HG03354 (cell line): Measurements from ENCODE around the gene RIPK3.

Source experiments
- ATAC-seq: cut with Tn5 transposase; IDR thresholded peaks from one replicate; pipeline ENCODE4 v1.9.1; 2021; ENCODE audit warnings: mild to moderate bottlenecking; ENCODE audit not compliant: unreplicated experiment, poor library complexity, severe bottlenecking

RIPK3 gene

GRCh38 chr14:24309538-24310264 lies 30.1 kb downstream of the RIPK3 start, which contains the start of gene LTB4R2:
LTB4R2 (plus strand) TSS chr14:24310140; CDS start chr14:24310665, 525 bp downstream.
- no peak for ATAC-seq

DNA sequence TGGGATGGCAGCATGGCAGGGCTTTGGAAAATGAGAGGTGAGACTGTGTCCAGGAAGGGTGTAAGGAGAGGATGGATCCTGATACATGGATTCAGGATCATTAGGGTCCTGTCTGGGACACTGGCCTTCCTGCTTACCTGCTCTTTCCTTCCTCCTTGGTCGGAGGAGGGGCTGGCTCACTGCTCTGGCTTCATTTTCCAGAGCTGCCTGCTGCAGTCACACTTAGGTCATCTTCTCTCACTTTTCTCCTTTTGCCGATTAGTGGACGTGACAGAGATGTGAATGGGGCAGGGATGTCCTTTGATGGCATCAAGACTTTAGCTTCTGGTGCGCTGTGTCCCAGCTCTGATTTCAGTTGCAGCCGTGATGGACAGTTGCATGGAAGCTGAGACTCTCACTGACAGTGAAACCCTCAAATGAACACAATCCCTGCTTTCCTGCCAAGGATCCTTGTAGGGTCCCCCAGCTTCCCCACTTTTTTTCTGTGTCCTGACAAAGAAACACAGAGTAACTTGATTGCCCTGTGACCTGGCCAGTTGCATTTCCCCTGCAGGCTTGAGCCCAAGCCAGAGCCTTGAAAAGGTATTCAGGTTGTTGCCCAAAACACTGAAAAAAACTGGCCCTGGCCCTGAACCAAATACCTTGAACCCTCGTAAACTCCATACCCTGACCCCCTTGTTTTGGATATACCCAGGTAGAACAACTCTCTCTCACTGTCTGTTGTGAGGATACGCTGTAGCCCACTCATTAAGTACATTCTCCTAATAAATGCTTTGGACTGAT lies 31.3 kb downstream of the RIPK3 start:
- no peak for ATAC-seq

GRCh38 chr14:24307575-24308341 lies 32.0 kb downstream of the RIPK3 start, which contains the start of gene CIDEB:
CIDEB (minus strand) TSS chr14:24307977; CDS start chr14:24307858, 119 bp downstream.
- ATAC-seq = peak; percentile 23

- no peak for ATAC-seq
Observed at GRCh38 chr14:24307156-24307574, 32.6 kb downstream of the RIPK3 start.

GRCh38 chr14:24304019-24304387 lies 35.8 kb downstream of the RIPK3 start:
- ATAC-seq = no peak

- ATAC-seq = no peak
Observed at GRCh38 chr14:24300326-24300980, 39.3 kb downstream of the RIPK3 start.

DNA sequence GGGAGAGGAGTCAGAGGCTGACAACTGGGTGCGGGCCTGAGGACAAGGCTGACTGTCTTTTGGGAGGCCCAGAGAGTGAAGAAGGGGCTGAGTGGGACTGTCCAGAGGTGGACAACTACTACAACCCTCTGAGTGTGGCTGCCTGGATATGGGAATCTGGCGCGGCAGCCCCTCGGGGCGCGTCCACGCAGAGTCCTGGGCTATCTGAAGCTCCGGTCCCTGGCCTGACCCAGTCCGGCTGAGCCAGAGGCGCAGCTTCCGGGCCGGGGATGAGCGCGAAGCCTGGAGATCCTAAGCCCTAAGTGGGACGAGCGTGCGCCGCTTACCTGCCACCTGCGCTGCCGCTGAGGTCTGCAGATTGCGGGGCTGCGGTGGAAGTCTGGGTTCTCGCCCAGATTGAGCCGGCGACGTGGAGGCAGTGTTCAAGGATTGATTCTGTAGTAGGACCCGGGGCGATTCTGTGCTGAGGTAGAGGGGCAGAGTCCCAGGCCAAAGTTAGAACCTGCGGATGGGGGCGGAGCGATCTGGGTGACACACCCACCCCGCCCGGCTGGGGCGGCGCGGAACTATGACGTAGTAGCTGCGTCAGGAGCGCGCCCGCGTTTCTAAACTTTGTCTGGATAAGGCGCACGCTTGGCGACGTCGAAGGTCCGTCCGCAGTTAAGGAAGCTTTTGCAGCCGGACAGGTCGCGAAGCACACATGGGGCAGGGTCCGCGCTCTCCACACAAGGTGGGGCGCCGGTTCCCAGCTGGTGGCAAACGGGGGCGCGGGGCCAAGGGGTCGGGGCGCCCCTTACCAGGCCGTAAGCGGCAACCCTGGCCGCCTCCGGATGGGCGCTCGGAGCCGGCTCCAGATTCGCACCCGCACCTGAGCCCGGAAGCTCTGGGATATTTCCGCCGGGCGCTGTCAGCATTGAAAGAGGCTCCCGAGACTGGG lies 40.3 kb downstream of the RIPK3 start, which contains the start of the genes DHRS1 and NOP9:
Gene DHRS1 (minus strand): TSS at position 526 of the 937 bp plus-strand sequence. CDS start 674 bp downstream, outside the sequence.
Gene NOP9 (plus strand): TSS at position 596 of the 937 bp plus-strand sequence. CDS start 105 bp downstream, at position 701.
- ATAC-seq = peak; percentile 75

GRCh38 chr14:24298892-24299254 lies 40.9 kb downstream of the RIPK3 start:
- ATAC-seq = peak; percentile 12

DNA sequence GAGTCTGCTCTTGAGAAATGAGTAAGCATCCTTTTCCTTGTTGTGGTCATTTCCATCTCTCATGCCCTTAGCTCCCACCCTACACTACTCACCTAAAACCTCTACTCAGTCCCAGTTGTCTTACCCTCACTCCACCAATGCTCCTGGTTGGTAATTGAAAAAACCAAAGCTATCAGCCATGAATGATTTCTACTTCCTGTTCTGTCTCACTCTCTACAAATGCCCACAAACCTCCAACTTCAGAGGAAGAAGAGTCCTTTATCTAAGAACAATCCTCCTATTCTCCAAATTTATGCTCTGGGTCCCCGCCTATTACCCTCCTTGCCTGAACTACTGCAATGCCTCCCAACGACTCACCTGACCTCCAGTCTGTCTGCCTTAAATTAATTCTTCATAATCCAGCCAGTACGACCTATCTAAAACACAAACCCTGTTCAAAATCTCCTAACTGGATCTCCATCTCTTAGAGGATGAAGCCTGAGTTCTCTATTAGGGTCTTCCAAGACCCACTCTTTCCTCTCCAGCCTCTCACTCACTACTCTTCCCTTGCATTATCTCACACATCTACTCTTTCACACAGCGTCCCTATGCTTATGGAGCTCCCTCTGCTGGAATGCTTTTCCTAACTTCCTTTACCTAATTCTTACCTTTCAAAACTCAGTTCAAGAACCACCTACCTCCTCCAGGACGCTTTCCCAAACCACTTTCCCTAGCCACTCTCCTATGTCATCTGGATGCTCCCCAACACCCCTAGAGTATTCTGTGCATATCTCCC lies 42.4 kb downstream of the RIPK3 start:
- peak; percentile 27 for ATAC-seq

DNA sequence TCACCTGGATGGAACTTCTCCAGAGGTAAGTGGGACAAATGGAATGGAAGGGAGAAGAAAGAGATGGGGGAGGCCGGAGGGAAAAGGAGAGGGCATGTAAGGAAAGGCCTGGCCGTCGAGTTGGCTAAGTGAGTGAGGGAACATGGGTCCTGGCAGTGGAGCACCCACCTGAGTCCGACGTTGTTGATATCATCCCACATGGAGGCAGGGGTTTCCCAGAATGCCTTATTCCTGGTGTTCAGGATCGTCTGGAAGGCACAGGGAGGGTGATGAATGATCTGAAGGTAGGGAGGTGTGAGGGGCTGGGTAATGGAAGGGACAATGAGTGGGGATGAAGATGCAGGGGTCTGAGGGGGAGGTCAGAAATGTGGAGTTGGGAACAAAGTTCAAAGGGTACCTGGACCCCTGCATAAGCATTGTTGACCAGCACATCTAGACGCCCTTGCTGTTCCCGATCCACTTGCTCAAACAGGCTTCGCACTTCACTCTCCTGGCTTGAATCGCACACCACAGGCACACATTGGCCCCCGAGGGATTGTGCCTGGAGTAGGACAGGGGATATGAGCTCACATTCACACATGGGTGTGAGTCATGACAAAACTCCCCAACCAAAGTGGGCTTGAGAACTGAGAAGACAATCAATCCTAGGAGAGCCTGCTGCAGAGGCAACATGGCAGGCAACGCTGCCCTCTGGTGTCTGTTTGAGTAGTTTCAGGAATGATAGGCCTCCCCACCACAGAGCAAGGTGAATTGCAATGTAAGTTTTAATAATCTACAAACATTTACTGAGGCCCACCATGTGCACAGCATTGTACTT lies 43.2 kb downstream of the RIPK3 start:
- peak; percentile 59 for ATAC-seq

DNA sequence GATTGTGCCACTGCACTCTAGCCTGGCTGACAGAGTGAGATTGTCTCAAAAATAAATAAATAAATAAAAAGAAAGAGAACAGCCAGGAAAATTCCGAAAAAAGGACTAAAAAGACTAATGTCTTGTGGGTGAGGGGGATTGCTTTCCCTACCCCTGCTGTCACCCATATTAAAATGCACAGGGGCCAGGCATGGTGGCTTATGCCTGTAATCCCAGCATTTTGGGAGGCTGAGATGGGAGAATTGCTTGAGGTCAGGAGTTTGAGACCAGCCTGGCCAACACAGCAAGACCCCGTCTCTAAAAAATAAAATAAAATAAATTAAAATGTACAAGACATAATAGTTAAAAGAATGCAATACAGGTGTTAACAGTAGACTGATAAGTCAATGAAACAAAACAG lies 46.3 kb downstream of the RIPK3 start:
- no peak for ATAC-seq

DNA sequence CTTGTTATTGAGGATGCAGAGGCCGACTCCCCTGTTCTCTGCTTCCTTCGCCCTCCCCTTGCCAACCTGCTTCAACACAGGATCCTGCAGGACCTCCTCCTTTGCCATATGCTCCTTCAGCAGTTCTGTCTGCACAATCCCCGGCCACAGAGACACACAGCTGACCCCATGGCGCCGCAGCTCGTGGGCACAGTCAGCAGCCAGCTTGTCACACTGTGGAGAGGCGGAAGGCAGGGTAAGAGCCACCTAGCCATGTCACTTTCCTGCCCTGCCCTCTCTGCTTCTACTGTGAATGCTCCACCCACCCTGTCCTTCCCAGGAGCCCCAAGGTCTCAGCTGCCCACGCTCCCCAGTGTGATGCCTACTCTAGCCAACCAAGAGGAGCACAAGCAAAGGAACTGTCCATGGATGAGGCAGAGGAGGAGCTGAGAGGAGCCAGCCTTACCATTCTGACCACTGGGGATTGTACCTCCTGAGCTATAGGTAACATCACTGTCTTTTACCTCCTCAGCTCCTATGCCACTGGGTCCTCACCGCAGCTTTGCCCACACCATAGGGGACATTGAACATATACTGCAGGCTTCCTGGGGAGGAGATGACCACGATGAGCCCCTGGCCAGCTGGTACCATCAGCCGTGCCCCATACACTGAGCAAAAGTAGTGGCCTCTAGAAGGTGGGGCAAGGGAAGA lies 47.5 kb downstream of the RIPK3 start:
- no peak for ATAC-seq

GRCh38 chr14:24291446-24292117 lies 48.2 kb downstream of the RIPK3 start:
- ATAC-seq = no peak

- no peak for ATAC-seq
Observed at GRCh38 chr14:24290746-24291145, 49.0 kb downstream of the RIPK3 start.

GRCh38 chr14:24289649-24290280 lies 50.0 kb downstream of the RIPK3 start:
- ATAC-seq = no peak
